GM18867 (cell line): Measurements from ENCODE around the gene EVI5L.
"Not testable (repeated sequence)": the region's sequence is repeated elsewhere in the genome, so short reads cannot be mapped to it uniquely, and the experiment has no call there.

Experiments used
- ATAC-seq: cut with Tn5 transposase; IDR thresholded peaks from one replicate; pipeline ENCODE4 v1.9.1; 2021; ENCODE audit warnings: mild to moderate bottlenecking, moderate library complexity; ENCODE audit not compliant: unreplicated experiment

EVI5L gene

DNA sequence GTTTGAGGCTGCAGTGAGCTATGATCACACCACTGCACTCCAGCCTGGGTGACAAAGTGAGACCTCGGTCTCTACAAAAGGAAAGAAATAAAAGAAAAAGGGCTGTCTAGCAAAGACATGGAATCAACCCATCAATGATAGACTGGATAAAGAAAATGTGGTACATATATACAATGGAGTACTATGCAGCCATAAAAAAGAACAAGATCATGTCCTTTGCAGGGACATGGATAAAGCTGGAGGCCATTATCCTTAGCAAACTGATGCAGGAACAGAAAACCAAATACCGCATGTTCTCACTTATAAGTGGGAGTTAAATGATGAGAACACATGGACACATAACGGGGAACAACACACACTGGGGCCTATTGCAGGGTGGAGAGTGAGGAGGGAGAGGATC lies 14.0 kb upstream of the EVI5L start:
- not testable (repeated sequence) for ATAC-seq

DNA sequence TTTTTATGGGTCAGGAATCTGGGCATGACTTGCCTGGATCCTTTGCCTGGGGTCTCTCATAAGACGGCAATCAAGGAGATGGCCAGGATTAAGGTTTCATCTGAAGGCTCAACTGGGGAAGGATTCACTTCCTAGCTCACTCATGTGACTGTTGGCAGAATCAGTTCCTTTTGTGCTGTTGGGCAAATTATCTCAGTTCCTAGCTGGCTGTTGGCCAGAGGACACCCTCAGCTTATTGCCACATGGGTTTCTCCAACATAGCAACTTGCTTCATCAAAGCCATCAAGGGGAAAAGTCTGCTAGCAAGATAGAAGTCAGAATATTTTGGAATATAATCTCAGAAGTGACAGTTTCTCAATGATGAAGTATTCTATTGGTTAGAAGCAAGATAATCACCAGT lies 12.2 kb upstream of the EVI5L start:
- no peak for ATAC-seq

DNA sequence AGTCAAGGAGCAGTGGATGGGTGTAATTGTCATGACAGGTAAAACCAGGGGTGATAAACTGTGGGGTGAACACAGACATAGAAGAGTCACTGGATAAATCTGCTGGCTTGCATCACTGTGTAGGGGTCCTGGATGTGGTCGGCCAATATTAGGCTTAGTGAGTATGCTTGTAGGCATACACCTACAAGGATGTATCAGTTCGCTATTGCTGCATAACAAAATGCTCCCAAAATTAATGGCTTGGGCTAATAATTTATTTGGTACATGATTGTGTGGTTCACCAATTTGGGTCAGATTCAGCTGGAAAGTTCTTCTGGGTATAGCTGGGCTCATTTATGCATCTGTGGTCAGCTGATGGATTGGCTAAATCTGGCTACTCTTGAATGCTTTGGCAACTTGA lies 11.2 kb upstream of the EVI5L start:
- ATAC-seq = no peak

DNA sequence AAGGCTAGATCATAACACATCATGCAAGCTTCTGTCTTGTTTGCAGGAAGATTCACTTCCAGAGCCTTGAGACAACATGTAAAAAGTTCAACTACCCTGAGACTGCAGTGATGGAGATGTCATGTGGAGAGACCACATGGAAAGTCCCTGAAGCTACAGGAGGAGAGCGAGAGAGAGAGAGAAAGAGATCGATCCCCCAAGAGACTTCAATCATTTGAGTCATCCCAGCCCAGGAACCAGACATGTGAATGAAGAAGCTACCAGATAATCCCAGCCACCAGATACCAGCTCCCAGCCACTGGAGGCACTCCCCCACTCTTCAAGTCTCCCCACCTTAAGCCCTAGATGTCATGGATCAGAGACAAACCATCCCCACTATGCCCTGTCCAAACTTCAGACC lies 10.7 kb upstream of the EVI5L start:
- no peak for ATAC-seq

DNA sequence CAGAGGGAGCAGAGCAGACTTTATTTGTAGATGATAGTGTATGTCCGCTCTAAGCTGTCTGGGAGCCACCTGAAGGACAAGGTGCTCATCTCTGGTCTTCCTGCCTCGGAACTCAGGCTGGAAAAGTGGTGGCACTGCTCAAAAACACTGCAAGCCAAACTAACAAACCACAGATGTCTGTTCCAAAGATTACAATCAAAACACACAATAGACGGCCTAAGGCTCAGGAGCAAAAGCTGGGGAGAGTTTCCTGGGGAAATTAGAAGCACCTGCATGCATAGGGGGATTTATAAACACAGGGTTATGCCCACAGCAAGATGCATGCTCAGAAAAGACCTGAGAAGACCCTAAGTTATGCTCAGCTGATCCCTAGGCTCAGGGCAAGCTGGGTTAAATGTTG lies 9.4 kb upstream of the EVI5L start:
- no peak for ATAC-seq

DNA sequence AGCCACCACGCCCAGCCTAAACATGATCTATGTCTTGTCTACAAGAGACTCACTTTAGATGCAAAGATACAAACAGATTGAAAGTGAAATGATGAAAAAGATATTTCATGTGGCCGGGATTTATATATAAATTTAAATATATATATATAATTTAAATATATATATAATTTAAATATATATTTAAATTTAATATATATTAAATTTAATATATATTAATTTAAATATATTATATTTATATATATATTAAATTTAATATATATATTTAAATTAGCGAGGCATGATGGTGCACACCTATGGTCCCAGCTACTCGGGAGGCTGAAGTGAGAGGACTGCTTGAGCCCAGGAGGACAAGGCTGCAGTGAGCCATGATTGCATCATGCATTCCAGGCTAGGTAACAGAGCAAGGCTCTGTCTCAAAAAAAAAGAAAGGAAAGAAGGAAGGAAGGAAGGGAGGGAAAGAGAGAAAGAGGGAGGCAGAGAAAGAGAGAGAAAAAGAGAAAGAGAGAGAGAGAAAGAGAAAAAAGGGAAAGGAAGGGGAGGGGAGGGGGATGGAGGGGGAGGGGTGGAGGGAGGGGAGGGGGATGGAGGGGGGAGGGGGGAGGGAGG lies 7.0 kb upstream of the EVI5L start:
- ATAC-seq = no peak

DNA sequence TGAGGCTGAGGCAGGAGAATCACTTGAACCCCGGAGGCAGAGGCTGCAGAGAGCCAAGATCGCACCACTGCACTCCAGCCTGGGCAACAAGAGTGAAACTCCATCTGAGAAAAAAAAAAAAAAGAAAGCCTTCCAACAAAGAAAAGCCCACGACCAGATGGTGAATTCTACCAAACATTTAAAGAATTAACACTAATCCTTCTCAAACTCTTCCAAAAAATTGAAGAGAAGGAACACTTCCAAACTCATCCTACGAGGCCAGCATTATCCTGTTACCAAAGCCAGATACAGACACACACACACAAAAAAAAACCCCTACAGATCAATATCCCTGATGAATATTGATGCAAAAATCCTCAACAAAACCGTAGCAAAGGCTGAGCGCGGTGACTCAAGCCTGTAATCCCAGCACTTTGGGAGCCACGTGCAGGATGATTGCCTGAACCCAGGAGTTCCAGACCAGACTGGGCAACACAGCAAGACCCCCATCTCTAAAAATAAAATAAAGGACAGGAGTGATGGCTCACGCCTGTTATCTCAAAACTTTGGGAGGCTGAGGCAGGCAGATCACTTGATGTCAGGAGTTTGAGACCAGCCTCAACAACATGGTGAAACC lies 6.2 kb upstream of the EVI5L start:
- no peak for ATAC-seq

DNA sequence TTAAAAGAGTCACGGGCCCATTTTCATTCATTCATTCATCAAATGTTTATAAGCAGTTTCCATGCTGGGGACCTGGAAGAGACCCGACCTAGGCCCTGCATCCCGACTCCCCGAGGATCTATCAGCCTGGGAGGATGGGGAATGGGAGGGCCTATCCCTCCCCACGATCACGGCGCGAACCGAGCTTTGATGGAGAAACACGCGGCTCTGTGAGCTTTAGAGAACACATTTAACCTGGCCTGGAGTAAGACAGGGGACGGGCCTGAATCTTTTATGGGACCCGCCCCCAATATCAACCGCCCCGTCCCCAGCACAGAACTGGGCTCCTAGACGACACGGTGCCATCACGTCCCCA lies 875 bp upstream of the EVI5L start:
- ATAC-seq = no peak

DNA sequence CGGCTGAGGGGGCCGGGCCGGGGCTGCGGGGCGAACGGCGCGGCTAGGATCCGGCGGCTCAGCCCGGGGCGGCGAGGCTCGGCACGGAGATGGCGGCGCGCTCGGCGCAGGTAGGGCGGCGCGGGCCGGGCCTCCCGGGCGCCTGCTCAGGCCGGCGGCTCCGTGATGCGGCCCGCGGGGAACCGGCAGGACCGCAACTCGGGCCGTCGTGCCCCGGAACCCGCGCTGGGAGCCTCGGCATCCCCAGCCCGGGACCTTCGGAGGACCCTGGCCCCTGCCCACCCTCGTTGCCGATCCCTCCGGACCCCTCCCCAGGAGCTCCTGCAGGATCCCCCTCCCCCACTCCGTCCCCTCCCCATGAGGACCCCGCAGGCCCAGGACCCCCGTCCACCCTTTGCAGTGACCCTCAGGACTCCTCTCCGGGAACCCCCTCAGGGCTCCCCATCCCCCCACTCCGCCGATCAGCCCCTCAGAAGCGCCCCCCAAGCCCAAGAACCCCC lies 304 bp downstream of the EVI5L start:
- ATAC-seq = no peak

DNA sequence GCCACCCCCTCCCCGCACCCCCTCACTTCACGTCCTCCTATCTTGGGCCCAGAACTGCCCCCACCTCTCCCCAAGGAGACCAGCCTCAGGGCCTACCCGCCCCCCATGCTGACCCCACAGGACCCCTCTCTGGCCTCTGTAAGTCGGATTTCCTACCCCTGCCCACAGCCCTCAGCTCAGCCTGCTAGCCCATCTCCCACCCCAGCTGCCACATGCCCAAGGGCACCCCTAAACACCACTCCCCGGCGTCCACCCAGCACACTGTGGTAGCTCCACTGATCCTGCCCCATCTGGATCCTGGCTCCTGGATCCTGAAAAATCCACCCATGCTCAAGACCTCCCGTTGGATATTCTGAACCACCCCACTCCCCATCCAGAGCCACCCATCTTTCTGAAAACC lies 805 bp downstream of the EVI5L start:
- no peak for ATAC-seq

DNA sequence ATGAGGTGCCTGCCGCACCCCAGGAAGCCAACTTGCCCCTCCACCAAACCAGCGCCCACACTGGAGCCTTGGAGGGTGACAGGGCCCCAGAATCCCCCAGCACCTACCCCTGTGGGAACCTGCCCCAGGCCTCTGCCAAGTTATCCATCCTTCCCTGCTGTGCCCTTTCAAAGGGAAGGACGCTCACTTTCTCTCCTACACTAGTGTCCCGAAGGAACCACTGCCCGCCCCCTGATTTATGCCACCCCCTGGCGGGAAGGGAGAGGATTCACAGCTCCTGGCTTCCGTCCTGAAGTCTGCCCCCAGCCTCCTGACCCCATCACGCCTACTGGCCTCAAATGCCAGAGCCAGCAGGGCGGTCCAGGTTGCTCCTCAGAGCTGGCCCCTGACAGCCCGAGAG lies 1.4 kb downstream of the EVI5L start:
- no peak for ATAC-seq

DNA sequence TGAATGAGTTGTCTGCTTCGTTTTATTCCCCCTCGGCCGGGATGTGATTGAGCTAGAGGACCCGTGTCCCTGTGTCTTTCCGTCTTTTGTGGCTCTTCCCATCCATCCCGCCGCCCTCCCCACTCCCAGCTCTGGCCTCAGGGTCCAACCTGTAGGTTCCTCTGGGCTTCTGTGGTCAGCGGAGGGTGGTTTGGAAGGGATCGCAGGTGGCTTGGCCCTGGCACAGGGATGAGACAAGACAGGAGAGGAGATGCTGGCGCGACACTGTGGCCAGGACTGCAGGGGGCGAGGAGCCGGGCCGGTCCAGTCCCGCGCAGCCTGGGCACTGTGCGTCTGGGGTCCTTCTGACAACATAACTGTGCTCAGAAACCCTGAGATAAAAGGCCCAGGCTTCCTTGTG lies 2.0 kb downstream of the EVI5L start:
- no peak for ATAC-seq

DNA sequence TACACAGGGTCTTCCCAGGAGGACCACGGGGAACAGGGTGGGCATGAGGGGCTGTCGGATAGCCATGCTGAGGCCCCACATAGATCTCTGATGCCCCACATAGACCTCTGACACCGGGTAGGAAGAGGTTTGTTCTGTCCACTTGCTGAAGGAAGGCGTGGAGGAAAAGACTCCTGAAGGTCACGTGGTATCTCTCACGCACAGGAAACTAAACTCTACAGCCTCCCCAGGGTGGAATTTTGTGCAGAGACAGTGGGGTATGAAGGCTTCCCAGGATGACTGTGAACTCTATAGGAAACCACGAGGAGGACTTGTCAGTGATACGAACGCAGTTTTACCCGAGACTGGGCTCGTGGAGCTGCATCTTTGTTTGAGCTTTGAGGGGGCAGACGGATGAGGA lies 2.8 kb downstream of the EVI5L start:
- no peak for ATAC-seq

DNA sequence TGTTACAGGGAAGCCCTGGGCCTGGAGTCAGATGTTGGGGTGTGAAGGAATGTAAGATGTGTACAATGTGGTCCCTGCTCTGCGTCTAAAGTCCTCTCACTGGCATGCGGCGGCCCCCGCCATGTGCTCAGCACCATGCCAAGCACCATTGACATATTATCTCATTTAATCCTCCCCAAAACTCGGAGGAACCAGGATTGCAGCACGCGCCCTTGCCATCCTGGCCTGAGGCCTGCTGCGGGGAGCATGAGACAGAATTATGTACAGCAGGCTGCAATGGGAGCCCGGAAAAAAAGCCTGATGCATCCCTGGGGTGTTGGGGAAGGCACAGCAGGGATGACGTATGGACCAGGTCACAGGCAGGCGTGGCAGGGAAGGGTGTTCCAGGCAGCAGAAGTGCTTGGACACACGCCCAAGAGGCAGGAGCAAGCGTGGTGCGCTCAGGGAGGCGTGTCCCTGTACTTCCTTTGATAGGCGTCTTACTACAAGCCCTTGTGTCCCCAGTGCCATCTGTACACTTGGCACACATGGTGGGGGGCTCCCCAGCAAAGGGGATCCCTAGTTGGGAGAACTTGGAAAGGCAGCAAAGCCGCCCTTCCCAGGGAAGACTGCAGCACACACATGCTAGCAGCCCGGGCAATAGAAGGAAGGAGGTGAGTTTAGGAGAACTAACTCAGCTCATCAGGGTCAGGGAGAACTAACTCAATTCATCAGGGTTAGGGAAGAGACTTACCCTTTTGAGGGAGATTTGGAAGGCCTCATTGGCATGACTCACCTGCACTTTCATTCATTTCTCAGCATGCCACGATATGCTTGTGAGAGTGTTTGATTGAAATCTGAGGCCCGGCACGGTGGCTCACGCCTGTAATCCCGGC lies 3.4 kb downstream of the EVI5L start:
- no peak for ATAC-seq

DNA sequence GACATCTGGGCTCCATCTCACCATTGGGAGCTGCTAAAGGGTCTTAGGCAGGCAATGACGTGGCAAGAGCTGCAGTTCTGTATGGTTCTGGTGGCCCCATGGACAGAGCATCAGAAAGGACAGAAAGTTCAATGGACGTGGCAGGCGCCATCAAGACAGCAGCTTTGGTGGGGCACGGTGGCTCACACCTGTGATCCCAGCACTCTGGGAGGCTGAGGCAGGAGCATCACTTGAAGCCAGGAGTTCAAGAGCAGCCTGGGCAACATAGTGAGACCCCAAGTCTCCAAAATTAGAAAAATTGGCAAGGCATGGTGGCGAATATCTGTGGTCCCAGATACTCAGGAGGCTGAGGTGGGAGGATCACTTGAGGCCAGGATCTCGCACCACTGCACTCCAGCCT lies 9.5 kb downstream of the EVI5L start:
- no peak for ATAC-seq

DNA sequence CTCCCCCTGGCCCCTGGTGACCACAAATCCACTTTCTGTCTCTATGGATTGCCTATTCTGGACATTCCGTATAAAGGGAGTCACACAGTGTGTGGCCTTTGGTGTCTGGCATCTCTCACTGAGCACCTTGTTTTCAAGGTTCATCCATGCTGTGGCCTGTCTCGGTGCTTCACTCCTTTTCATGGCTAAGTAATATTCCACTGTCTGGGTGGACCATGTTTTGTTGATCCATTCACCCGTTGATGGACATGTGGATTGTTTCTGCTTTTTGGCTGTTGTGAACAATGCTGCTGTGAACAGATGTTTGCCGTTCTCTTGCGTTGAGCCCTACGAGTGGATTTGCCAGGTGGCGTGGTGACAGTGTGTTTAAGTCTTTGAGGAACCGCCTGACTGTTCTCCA lies 10.6 kb downstream of the EVI5L start:
- no peak for ATAC-seq

DNA sequence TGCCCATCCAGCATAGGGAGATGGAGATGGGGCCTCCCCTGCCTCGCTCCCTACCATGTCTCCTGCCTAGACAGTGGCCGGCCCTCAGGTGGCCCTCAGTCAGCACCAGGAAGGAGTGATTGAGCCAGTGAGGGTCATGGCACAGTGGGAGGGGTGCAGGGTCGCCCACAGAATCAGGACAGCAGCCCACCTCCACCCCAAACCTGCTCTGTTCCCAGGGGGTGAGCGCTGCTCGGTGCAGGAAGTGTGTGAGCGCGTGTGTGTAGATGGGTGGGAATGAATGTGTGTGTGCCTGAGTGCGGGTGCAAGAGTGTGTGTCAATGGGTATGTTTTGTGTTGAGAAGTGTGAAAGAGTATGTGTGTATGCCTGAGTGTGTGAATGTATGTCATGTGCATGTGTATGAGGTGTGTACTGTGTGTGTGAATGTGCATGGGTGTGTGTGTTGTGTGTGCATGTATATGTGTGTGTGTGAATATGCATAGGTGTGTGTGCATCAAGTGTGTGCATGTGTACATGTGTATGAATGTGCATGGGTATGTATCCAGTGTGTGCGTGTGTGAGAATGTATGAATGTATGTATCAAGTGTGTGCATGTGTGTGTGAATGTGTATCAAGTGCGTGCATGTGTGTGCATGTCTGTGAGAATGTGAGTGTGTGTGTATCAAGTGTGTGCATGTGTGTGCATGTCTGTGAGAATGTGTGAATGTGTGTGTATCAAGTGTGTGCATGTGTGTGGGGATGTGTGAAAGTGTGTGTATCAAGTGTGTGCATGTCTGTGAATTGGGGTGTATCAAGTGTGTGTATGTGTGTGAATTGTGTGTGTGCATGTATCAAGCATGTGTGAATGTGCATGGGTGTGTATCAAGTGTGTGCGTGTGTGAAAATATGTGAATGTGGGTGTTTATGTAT lies 12.0 kb downstream of the EVI5L start:
- ATAC-seq = no peak

DNA sequence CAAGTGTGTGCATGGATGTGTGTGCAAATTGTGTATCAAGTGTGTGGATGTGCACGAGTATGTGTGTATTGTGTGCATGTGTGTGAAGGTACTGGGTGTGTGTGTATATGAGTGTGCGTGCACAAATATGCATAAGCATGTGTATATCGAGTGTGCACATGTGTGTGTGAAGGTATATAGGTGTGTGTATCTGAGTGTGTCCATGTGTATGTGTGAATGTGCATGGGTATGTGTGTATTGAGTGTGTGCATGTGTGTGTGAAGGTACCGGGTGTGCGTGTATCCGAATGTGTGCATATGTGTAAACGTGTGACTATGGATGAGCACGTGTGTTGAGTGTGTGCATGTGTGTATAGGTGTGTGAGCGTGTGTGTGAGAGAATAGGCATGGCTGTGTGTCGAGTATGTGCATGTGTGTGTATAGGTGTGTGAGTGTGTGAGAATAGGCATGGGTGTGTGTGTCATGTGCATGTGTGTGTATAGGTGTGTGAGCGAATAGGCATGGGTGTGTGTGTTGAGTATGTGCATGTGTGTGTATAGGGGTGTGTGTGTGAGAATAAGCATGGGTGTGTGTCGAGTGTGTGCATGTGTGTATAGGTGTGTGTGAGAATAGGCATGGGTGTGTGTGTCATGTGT lies 12.8 kb downstream of the EVI5L start:
- no peak for ATAC-seq

DNA sequence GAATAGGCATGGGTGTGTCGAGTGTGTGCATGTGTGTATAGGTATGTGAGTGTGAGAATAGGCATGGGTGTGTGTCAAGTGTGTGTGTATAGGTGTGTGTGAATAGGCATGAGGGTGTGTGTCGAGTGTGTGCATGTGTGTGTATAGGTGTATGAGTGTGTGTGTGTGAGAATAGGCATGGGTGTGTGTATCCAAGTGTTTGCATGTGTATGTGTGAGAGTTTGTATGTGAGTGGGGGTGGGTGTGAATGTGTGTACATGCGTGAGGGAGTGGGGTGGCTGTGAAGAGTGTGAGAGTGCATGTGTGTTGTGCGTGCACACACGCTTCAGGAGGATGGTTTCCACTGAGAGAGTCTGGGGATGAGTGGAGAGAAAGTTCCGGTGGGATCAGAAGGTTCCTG lies 13.5 kb downstream of the EVI5L start:
- no peak for ATAC-seq

DNA sequence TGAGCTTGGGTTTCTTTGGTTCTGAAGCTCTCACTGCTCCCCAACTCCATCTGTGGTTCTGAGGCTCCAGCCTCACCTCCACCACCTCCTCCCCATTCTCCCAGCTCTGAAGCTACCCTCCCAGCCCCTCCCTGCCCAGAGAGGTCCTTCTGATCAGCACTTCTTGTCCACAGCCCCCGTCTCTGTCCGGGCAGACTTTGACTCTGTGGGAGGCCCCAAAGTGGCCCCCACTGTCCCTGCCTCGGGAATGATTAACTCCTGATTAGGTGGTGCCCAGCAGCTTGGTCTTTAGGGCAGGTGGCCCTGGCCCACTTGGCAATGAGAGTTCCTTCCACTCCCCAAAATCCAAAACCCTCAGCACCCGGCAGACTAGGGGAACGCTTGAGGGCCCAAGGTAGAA lies 14.4 kb downstream of the EVI5L start:
- no peak for ATAC-seq

DNA sequence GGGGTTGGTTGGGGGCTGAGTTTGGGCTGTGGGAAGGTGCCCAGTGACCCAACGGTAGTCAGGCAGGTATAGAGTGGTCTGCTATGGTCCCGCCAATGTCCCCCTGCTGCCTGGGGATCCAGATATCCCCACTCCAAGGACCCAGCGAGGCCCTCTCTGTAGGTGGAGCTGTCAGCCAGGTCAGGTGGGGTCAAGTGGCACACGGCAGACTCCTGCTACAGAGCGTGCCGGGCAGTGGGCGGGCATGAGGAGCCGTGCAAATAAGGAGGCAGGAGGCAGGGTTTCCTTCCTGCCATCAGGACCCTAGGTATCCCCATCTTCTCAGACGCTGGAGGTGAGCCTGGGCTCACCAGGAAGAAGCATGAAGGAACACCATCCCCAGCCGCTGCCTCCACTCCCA lies 14.9 kb downstream of the EVI5L start:
- no peak for ATAC-seq
